SK-N-SH treated with all-trans-retinoic acid at 6 μM for 48 hours (cell line): Measurements from ENCODE around the gene MAP3K6.

ENCODE experiments used
- BACH2 ChIP-seq: fragments of 250-450 bp; sonication (Bioruptor Pico); IDR thresholded peaks from 2 replicates; pipeline ENCODE4 v1.9.0; 2021; ENCODE audit warnings: mild to moderate bottlenecking, borderline replicate concordance
- CSDC2 ChIP-seq: fragments of 250-450 bp; sonication (Bioruptor Pico); IDR thresholded peaks from 2 replicates; pipeline ENCODE4 v1.5.0; 2020; ENCODE audit warnings: mild to moderate bottlenecking, moderate library complexity
- GLIS3 ChIP-seq: fragments of 250-450 bp; sonication (Bioruptor Pico); IDR thresholded peaks from 2 replicates; pipeline ENCODE4 v1.5.0; 2020; ENCODE audit warnings: mild to moderate bottlenecking, moderate library complexity
- POU6F1 ChIP-seq: fragments of 250-450 bp; sonication (Bioruptor Pico); IDR thresholded peaks from 2 replicates; pipeline ENCODE4 v1.8.0; 2021; ENCODE audit warnings: low read depth, mild to moderate bottlenecking, moderate library complexity, borderline replicate concordance
- ZC3H10 ChIP-seq: fragments of 250-450 bp; sonication (Bioruptor Pico); IDR thresholded peaks from 2 replicates; pipeline ENCODE4 v1.5.1; 2021; ENCODE audit warnings: mild to moderate bottlenecking, moderate library complexity
- ZFP3 ChIP-seq: fragments of 250-450 bp; sonication (Bioruptor Pico); IDR thresholded peaks from 2 replicates; pipeline ENCODE4 v1.5.0; 2020; ENCODE audit warnings: mild to moderate bottlenecking, moderate library complexity
- ZFP30 ChIP-seq: fragments of 450-650 bp; formaldehyde crosslinking; IDR thresholded peaks from 2 replicates; pipeline ENCODE4 v1.5.0; 2022; ENCODE audit warnings: mild to moderate bottlenecking, moderate library complexity
- ZNF565 ChIP-seq: fragments of 450-650 bp; formaldehyde crosslinking; conservative IDR thresholded peaks from 2 replicates; pipeline ENCODE4 v1.5.0; 2020; ENCODE audit warnings: low read depth, mild to moderate bottlenecking, moderate library complexity
- ZNF8 ChIP-seq: fragments of 450-650 bp; formaldehyde crosslinking; IDR thresholded peaks from 2 replicates; pipeline ENCODE4 v1.5.0; 2020; ENCODE audit warnings: mild to moderate bottlenecking, moderate library complexity
- TF ChIP-seq, protein P1 (sequence below): fragments of 250-450 bp; sonication (Bioruptor Pico); IDR thresholded peaks from 2 replicates; pipeline ENCODE4 v1.8.0; 2020; ENCODE audit warnings: mild to moderate bottlenecking, moderate library complexity, borderline replicate concordance
- TF ChIP-seq, protein P2 (sequence below): fragments of 250-450 bp; sonication (Bioruptor Pico); IDR thresholded peaks from 2 replicates; pipeline ENCODE4 v1.5.1; 2020; ENCODE audit warnings: low read depth, mild to moderate bottlenecking, moderate library complexity

GRCh38 chr1:27341525-27342252 lies 25.1 kb downstream of the MAP3K6 start, which contains the start of gene SYTL1:
- TF ChIP-seq ZNF565 (no peak), ZC3H10 (CRISPR knock-in tag) (no peak), POU6F1 (CRISPR knock-in tag) (no peak), ZFP30 (CRISPR knock-in tag) (no peak), ZFP3 (no peak), ZNF8 (CRISPR knock-in tag) (no peak), CSDC2 (CRISPR knock-in tag) (no peak), BACH2 (CRISPR knock-in tag) (no peak), GLIS3 (CRISPR knock-in tag) (no peak)
- TF ChIP-seq, protein P1, sequence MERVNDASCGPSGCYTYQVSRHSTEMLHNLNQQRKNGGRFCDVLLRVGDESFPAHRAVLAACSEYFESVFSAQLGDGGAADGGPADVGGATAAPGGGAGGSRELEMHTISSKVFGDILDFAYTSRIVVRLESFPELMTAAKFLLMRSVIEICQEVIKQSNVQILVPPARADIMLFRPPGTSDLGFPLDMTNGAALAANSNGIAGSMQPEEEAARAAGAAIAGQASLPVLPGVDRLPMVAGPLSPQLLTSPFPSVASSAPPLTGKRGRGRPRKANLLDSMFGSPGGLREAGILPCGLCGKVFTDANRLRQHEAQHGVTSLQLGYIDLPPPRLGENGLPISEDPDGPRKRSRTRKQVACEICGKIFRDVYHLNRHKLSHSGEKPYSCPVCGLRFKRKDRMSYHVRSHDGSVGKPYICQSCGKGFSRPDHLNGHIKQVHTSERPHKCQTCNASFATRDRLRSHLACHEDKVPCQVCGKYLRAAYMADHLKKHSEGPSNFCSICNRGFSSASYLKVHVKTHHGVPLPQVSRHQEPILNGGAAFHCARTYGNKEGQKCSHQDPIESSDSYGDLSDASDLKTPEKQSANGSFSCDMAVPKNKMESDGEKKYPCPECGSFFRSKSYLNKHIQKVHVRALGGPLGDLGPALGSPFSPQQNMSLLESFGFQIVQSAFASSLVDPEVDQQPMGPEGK (CRISPR knock-in tag) = no peak
- TF ChIP-seq, protein P2, sequence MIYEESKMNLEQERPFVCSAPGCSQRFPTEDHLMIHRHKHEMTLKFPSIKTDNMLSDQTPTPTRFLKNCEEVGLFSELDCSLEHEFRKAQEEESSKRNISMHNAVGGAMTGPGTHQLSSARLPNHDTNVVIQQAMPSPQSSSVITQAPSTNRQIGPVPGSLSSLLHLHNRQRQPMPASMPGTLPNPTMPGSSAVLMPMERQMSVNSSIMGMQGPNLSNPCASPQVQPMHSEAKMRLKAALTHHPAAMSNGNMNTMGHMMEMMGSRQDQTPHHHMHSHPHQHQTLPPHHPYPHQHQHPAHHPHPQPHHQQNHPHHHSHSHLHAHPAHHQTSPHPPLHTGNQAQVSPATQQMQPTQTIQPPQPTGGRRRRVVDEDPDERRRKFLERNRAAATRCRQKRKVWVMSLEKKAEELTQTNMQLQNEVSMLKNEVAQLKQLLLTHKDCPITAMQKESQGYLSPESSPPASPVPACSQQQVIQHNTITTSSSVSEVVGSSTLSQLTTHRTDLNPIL (CRISPR knock-in tag) = no peak
